ENCODE results near the gene OGFR. TPM values are rescaled to one million over a fixed set of nuclear protein-coding genes. Genes with fewer than 3 reads are reported as not detected.

The OGFR gene, protein sequence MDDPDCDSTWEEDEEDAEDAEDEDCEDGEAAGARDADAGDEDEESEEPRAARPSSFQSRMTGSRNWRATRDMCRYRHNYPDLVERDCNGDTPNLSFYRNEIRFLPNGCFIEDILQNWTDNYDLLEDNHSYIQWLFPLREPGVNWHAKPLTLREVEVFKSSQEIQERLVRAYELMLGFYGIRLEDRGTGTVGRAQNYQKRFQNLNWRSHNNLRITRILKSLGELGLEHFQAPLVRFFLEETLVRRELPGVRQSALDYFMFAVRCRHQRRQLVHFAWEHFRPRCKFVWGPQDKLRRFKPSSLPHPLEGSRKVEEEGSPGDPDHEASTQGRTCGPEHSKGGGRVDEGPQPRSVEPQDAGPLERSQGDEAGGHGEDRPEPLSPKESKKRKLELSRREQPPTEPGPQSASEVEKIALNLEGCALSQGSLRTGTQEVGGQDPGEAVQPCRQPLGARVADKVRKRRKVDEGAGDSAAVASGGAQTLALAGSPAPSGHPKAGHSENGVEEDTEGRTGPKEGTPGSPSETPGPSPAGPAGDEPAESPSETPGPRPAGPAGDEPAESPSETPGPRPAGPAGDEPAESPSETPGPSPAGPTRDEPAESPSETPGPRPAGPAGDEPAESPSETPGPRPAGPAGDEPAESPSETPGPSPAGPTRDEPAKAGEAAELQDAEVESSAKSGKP
- total RNA-seq (2014; rRNA removed) (78.9 and 112 TPM in 2 replicates), Bru-seq, nascent RNA (percentile 73 among the genes with signal in this experiment), BruChase-seq, experiment 1, labeled RNA remaining after a 6-hour chase (percentile 85 among the genes with signal in this experiment), BruChase-seq, experiment 2, labeled RNA remaining after a 2-hour chase (percentile 92 among the genes with signal in this experiment)
- long read RNA-seq, full-length matches to known transcripts, result 90 of 150 reads
- long read RNA-seq, partial matches to known transcripts, result 34 of 150 reads
- long read RNA-seq, other reads (novel, unspliced or antisense), result 26 of 150 reads

DNA sequence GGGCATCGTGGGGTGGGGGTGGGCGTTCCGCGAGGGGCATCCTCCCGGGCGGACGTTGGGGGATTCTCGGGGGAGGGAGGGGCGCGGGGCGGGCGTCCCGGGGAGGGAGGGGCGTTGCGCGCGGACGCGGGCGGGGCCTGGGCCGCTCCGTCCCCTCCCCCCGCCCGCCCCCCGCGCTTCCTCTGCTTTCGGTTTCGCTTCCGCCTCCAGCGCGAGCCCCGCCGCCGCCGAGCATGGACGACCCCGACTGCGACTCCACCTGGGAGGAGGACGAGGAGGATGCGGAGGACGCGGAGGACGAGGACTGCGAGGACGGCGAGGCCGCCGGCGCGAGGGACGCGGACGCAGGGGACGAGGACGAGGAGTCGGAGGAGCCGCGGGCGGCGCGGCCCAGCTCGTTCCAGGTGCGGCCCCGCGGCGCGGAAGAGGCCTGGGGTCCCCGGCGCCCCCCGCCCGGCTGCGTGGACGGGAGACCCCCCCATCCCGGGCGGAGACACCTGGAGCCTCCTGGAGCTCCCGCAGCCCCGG is at the start of gene OGFR:
Gene OGFR (plus strand): TSS at position 209 of the 528 bp plus-strand sequence. CDS start 25 bp downstream, at position 234.
- intact Hi-C loops (cut with micrococcal nuclease), result no loop called here
- peak within 1 kb of the TSS; percentile 95 for H3K9ac ChIP-seq (ENCODE audit: low read length)
- ChIA-PET CTCF (no interaction called here), POLR2A (ENCODE audit: unreplicated experiment) (interaction anchor here (0.6 kb wide), 1 partner anchor 312 kb away, joined by 4 read pairs; no protein-coding TSS in a partner anchor)
- no peaks in the 10 kb centered on the region for H3K9me2 ChIP-seq (replicated peaks; ENCODE audit: low read length)
- BruUV-seq (replicated peaks), result no TSS peak
- ATAC-seq (peak; percentile 23), DNase-seq (peak; percentile 51)
- no peaks in the 10 kb centered on the region for H3K27me3 ChIP-seq (ENCODE audit: low read length)
- H3F3A ChIP-seq (ENCODE audit: low read length, unreplicated experiment), result no peaks in the 10 kb centered on the region
- no peak for TF ChIP-seq EZH2phosphoT487 (IDR thresholded peaks at IDR 0.05; ENCODE audit: borderline replicate concordance, low read length)
- TF ChIP-seq, protein P1, sequence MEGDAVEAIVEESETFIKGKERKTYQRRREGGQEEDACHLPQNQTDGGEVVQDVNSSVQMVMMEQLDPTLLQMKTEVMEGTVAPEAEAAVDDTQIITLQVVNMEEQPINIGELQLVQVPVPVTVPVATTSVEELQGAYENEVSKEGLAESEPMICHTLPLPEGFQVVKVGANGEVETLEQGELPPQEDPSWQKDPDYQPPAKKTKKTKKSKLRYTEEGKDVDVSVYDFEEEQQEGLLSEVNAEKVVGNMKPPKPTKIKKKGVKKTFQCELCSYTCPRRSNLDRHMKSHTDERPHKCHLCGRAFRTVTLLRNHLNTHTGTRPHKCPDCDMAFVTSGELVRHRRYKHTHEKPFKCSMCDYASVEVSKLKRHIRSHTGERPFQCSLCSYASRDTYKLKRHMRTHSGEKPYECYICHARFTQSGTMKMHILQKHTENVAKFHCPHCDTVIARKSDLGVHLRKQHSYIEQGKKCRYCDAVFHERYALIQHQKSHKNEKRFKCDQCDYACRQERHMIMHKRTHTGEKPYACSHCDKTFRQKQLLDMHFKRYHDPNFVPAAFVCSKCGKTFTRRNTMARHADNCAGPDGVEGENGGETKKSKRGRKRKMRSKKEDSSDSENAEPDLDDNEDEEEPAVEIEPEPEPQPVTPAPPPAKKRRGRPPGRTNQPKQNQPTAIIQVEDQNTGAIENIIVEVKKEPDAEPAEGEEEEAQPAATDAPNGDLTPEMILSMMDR (conservative IDR thresholded peaks at IDR 0.05; ENCODE audit: low read depth, low read length), result no peak
- no peak for TF ChIP-seq EZH2 (IDR thresholded peaks at IDR 0.05; ENCODE audit: low read length, unreplicated experiment)
- H3K4me2 ChIP-seq (ENCODE audit: low read length), result peak within 1 kb of the TSS; percentile 99
- H3K27ac ChIP-seq (ENCODE audit: low read length), result peak within 1 kb of the TSS; percentile 62
- H3K4me1 ChIP-seq (ENCODE audit: insufficient read depth, low read length), result peaks cover 20% of the 10 kb centered on the region
- peak within 1 kb of the TSS; percentile 77 for H2AFZ ChIP-seq (ENCODE audit: low read length)
- H4K20me1 ChIP-seq (ENCODE audit: low read length), result peaks cover 14% of the 10 kb centered on the region
- H3K36me3 ChIP-seq (ENCODE audit: low read depth, low read length), result peaks cover 27% of the 10 kb centered on the region
- no peaks in the 10 kb centered on the region for H3K9me3 ChIP-seq (ENCODE audit: low read length)
- peak within 1 kb of the TSS; percentile 96 for H3K4me3 ChIP-seq (ENCODE audit: low read length)
- peaks cover 32% of the 10 kb centered on the region for H3K79me2 ChIP-seq (ENCODE audit: low read length)

DNA sequence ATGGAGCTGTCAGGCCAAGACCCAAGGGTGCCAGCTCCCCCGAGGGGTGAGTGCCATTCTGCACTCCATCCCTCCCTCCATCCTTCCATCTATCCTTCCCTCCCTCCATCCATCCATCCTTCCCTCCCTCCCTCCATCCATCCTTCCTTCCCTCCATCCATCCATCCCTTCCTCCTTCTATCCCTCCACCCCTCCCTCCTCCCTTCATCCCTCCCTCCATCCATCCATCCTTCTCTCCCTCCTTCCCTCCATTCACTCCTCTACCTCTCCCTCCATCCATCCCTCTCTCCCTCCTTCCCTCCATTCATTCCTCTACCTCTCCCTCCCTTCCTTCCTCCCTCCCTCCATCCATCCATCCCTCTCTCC is 49.7 kb upstream of the OGFR start:
- Histone ChIP-seq H3K9ac (ENCODE audit: low read length) (no peak overlapping the region), H3K9me2 (replicated peaks; ENCODE audit: low read length) (no peaks in the 10 kb centered on the region), H3K4me3 (ENCODE audit: low read length) (no peak overlapping the region), H3K27ac (ENCODE audit: low read length) (no peak overlapping the region), H3K27me3 (ENCODE audit: low read length) (no peaks in the 10 kb centered on the region), H3K9me3 (ENCODE audit: low read length) (no peaks in the 10 kb centered on the region), H3F3A (ENCODE audit: low read length, unreplicated experiment) (no peaks in the 10 kb centered on the region), H2AFZ (ENCODE audit: low read length) (no peak overlapping the region), H4K20me1 (ENCODE audit: low read length) (no peaks in the 10 kb centered on the region), H3K79me2 (ENCODE audit: low read length) (no peaks in the 10 kb centered on the region), H3K4me1 (ENCODE audit: insufficient read depth, low read length) (no peaks in the 10 kb centered on the region), H3K4me2 (ENCODE audit: low read length) (no peak overlapping the region), H3K36me3 (ENCODE audit: low read depth, low read length) (no peaks in the 10 kb centered on the region)
- TF ChIP-seq EZH2phosphoT487 (IDR thresholded peaks at IDR 0.05; ENCODE audit: borderline replicate concordance, low read length) (no peak), EZH2 (IDR thresholded peaks at IDR 0.05; ENCODE audit: low read length, unreplicated experiment) (no peak)
- TF ChIP-seq, protein P1 (conservative IDR thresholded peaks at IDR 0.05; ENCODE audit: low read depth, low read length), result no peak
- POLR2A ChIA-PET (ENCODE audit: unreplicated experiment), result no interaction called here
- intact Hi-C loops (cut with micrococcal nuclease), result no loop called here
- no peak for ATAC-seq
- CTCF ChIA-PET, result no interaction called here
- BruUV-seq (replicated peaks), result no TSS peak
- DNase-seq, result no peak

Data from PC-3 (cell line).